Tibial artery (tissue), 4 donors: ENCODE data around the gene SLC9A8.
"Not testable (repeated sequence)": the region's sequence is repeated elsewhere in the genome, so short reads cannot be mapped to it uniquely, and the experiment has no call there.

ENCODE experiments used
- DNase-seq, 2 donors: peaks; one replicate each; pipeline ENCODE4 v3.0.0-alpha.2; 2019
- H3K27ac ChIP-seq, 2 donors: fragments of 200-600 bp; sonication (generic) in 1 of 2; 1 replicate in 1 of 2; 2 replicates in 1 of 2; pipeline ENCODE4 v1.5.1; 2018 to 2019; ENCODE audit warnings: mild to moderate bottlenecking in 1 of 2
- H3K27me3 ChIP-seq, 2 donors: fragments of 200-600 bp; sonication (generic) in 1 of 2; one replicate each; pipeline versions ENCODE4 v1.5.1 to v1.6.0; 2016 to 2019
- H3K36me3 ChIP-seq, 3 donors: fragments of 200-600 bp; sonication (generic) in 2 of 3; one replicate each; pipeline ENCODE4 v1.5.1; 2016 to 2019; ENCODE audit warnings: mild to moderate bottlenecking in 2 of 3
- H3K4me1 ChIP-seq, 4 donors: fragments of 200-600 bp; sonication (generic) in 2 of 4; 1 replicate in 3 of 4; 2 replicates in 1 of 4; pipeline ENCODE4 v1.5.1; 2016 to 2019
- H3K4me3 ChIP-seq, 2 donors: fragments of 200-600 bp; sonication (generic) in 1 of 2; 1 replicate in 1 of 2; 2 replicates in 1 of 2; pipeline ENCODE4 v1.5.1; 2018 to 2019; ENCODE audit warnings: mild to moderate bottlenecking in 2 of 2
- H3K9me3 ChIP-seq, 3 donors: fragments of 200-600 bp; sonication (generic) in 1 of 3; one replicate each; pipeline ENCODE4 v1.5.1; 2016 to 2019
- CTCF ChIP-seq, 2 experiments: fragments of 200-600 bp in 1 of 2; fragments of 450-650 bp in 1 of 2; IDR thresholded peaks; one replicate each; pipeline ENCODE4 v1.5.1; 2017 to 2019; ENCODE audit warnings: antibody characterized with exemption in 2 of 2, mild to moderate bottlenecking in 1 of 2, moderate library complexity in 1 of 2
- intact Hi-C: fragments of 100-400 bp; cut with DNase I; formaldehyde crosslinking; loops from one replicate; pipeline ENCODE4 v1.15.0; 2023; ENCODE audit warnings: low total_unique reads

SLC9A8 gene

GRCh38 chr20:49892817-49893216, 80.2 kb downstream of the SLC9A8 start:
- Histone ChIP-seq H3K9me3 (no peaks in the 10 kb centered on the region), H3K27ac (no peak overlapping the region), H3K4me3 (no peak overlapping the region), H3K27me3 (no peaks in the 10 kb centered on the region), H3K4me1 (peaks cover 0 to 32% (median 30%) of the 10 kb centered on the region in 4 donors), H3K36me3 (peaks cover 0 to 18% (median 0%) of the 10 kb centered on the region in 3 donors)
- intact Hi-C loops = loop anchor here (10.0 kb wide), 1 partner anchor 78 kb away; the partner anchor contains the start of gene SLC9A8
- TF ChIP-seq CTCF (IDR thresholded peaks at IDR 0.05) = no peak
- peak in 1 of 2 donors; percentile 54 for DNase-seq

- H3K36me3 ChIP-seq = peaks cover 0 to 12% (median 0%) of the 10 kb centered on the region in 3 donors
- H3K27me3 ChIP-seq = no peaks in the 10 kb centered on the region
- no peak overlapping the region for H3K27ac ChIP-seq
- no peak overlapping the region for H3K4me3 ChIP-seq
- DNase-seq = peak in 1 of 2 donors; percentile 58
- H3K4me1 ChIP-seq = peaks cover 0 to 25% (median 24%) of the 10 kb centered on the region in 4 donors
- no peak for TF ChIP-seq CTCF (IDR thresholded peaks at IDR 0.05)
- intact Hi-C loops = loop anchor here (10.0 kb wide), 1 partner anchor 79 kb away; the partner anchor contains the start of gene SLC9A8
- H3K9me3 ChIP-seq = no peaks in the 10 kb centered on the region
Observed at GRCh38 chr20:49893242-49894072, 80.8 kb downstream of the SLC9A8 start.

GRCh38 chr20:49894073-49894470, 81.4 kb downstream of the SLC9A8 start:
- Histone ChIP-seq H3K4me3 (no peak overlapping the region), H3K4me1 (peaks cover 0 to 24% (median 18%) of the 10 kb centered on the region in 4 donors), H3K36me3 (peaks cover 0 to 5% (median 0%) of the 10 kb centered on the region in 3 donors), H3K9me3 (no peaks in the 10 kb centered on the region), H3K27me3 (no peaks in the 10 kb centered on the region), H3K27ac (no peak overlapping the region)
- intact Hi-C loops = loop anchor here (10.0 kb wide), 1 partner anchor 79 kb away; the partner anchor contains the start of gene SLC9A8
- no peak for TF ChIP-seq CTCF (IDR thresholded peaks at IDR 0.05)
- peak in 1 of 2 donors; percentile 47 for DNase-seq

GRCh38 chr20:49895474-49896093, 83.0 kb downstream of the SLC9A8 start:
- intact Hi-C loops = loop anchor here (10.0 kb wide), 1 partner anchor 81 kb away; the partner anchor contains the start of gene SLC9A8
- DNase-seq = peak in 1 of 2 donors; percentile 17
- not testable (repeated sequence) for H3K27me3 ChIP-seq, H3K27ac ChIP-seq, H3K4me3 ChIP-seq, H3K9me3 ChIP-seq, H3K36me3 ChIP-seq
- peaks cover 0 to 24% (median 16%) of the 10 kb centered on the region in 4 donors for H3K4me1 ChIP-seq

- intact Hi-C loops = loop anchor here (10.0 kb wide), 1 partner anchor 81 kb away; the partner anchor contains the start of gene SLC9A8
- TF ChIP-seq CTCF (IDR thresholded peaks at IDR 0.05) = no peak
- Histone ChIP-seq H3K9me3 (no peaks in the 10 kb centered on the region), H3K36me3 (no peaks in the 10 kb centered on the region), H3K27me3 (no peaks in the 10 kb centered on the region), H3K4me3 (no peak overlapping the region), H3K4me1 (peaks cover 0 to 17% (median 16%) of the 10 kb centered on the region in 4 donors), H3K27ac (no peak overlapping the region)
- peak in 1 of 2 donors; percentile 29 for DNase-seq
Observed at GRCh38 chr20:49896204-49896603, 83.6 kb downstream of the SLC9A8 start.
